OCI-LY1 (cell line): ENCODE data around the gene STAB1.

Source experiments
- CTCF ChIP-seq: fragments of 200-600 bp; sonication (generic), shearing (Covaris generic); IDR thresholded peaks from 2 replicates; pipeline ENCODE4 v1.5.1; 2017; ENCODE audit warnings: mild to moderate bottlenecking, antibody characterized with exemption, low read length, moderate library complexity, mixed read lengths
- EZH2 ChIP-seq: fragments of 200-600 bp; sonication (generic), shearing (Covaris generic); IDR thresholded peaks from 2 replicates; pipeline ENCODE4 v1.8.0; 2017; ENCODE audit warnings: borderline replicate concordance, mixed run types, mild to moderate bottlenecking, antibody characterized with exemption, low read length, moderate library complexity, mixed read lengths

GRCh38 chr3:52493232-52494017, 1.7 kb upstream of the STAB1 start:
- TF ChIP-seq CTCF (no peak), EZH2 (no peak)
